Measurements from ENCODE around the gene WNK4. TPM values are rescaled to one million over a fixed set of nuclear protein-coding genes. Genes with fewer than 3 reads are reported as not detected.

WNK4 gene
- total and polyA plus RNA-seq, 9 of the 15 experiments (the other 6 are each of a cell fraction or from before 2014, with no cell fraction given) = 0.32 to 25.8 (median 4.5) TPM

DNA sequence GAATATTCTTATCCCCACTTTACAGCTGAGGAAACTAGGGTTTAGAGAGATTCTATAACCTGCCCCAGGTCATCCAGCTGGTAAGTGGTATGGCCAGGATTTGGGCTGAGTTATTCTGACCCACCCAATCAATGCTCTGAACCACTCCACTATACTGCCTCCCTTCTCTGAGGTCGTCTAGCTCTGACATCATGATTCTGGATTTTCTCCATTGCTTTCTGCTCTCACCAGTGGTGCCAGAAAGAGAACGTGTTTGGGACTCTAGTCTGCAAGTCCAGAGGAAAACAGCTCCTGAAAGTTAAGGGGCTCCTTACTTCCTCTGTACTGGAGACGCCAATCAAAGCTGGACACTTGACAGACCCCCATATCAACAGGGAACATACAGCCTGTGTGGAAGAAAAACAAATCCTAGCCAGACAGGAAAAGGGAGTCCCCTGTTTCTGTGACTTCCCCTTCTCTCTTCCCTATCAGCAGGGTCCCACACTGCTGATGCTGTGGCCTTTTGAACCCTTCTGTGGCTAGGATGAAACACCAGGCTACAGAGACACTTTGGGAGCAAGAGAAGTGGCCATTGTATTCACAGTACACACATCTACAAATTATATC, 29.6 kb upstream of the WNK4 start (continued):
- TF ChIP-seq, protein P1, sequence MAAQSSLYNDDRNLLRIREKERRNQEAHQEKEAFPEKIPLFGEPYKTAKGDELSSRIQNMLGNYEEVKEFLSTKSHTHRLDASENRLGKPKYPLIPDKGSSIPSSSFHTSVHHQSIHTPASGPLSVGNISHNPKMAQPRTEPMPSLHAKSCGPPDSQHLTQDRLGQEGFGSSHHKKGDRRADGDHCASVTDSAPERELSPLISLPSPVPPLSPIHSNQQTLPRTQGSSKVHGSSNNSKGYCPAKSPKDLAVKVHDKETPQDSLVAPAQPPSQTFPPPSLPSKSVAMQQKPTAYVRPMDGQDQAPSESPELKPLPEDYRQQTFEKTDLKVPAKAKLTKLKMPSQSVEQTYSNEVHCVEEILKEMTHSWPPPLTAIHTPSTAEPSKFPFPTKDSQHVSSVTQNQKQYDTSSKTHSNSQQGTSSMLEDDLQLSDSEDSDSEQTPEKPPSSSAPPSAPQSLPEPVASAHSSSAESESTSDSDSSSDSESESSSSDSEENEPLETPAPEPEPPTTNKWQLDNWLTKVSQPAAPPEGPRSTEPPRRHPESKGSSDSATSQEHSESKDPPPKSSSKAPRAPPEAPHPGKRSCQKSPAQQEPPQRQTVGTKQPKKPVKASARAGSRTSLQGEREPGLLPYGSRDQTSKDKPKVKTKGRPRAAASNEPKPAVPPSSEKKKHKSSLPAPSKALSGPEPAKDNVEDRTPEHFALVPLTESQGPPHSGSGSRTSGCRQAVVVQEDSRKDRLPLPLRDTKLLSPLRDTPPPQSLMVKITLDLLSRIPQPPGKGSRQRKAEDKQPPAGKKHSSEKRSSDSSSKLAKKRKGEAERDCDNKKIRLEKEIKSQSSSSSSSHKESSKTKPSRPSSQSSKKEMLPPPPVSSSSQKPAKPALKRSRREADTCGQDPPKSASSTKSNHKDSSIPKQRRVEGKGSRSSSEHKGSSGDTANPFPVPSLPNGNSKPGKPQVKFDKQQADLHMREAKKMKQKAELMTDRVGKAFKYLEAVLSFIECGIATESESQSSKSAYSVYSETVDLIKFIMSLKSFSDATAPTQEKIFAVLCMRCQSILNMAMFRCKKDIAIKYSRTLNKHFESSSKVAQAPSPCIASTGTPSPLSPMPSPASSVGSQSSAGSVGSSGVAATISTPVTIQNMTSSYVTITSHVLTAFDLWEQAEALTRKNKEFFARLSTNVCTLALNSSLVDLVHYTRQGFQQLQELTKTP (IDR thresholded peaks at IDR 0.05; ENCODE audit: low read depth in 1 of 2, partially characterized antibody in 2 of 2) = peak in 1 of 2 experiments; percentile 14
- TF ChIP-seq MNT (conservative IDR thresholded peaks at IDR 0.05) (peak in 1 of 2 experiments; percentile 64; a peak in 2 of 4 replicates), GTF2E2 (tag; IDR thresholded peaks at IDR 0.05) (no peak), ID3 (CRISPR knock-in tag; IDR thresholded peaks at IDR 0.05) (no peak), ID3 (tag; IDR thresholded peaks at IDR 0.05) (no peak; the same call in 1 of the 2 replicates), ZNF699 (CRISPR knock-in tag; IDR thresholded peaks at IDR 0.05; ENCODE audit: insufficient replicate concordance) (no peak), CSDE1 (IDR thresholded peaks at IDR 0.05) (no peak), ZNF780A (CRISPR knock-in tag; IDR thresholded peaks at IDR 0.05) (no peak), SMAD3 (CRISPR knock-in tag; conservative IDR thresholded peaks at IDR 0.05) (0 out of 2 replicates have a peak, but pooled peaks have one; percentile 47), PRDM10 (IDR thresholded peaks at IDR 0.05; ENCODE audit: partially characterized antibody) (no peak), ZNF274 (IDR thresholded peaks at IDR 0.05; ENCODE audit: borderline replicate concordance, low read depth, low read length) (peak; percentile 56; the same call in 1 of the 2 replicates), BRF1 (IDR thresholded peaks at IDR 0.05; ENCODE audit: borderline replicate concordance, extremely low read depth, insufficient read length) (no peak), EP400 (IDR thresholded peaks at IDR 0.05) (no peak), IRF2 (CRISPR knock-in tag; IDR thresholded peaks at IDR 0.05) (no peak), PTBP1 (IDR thresholded peaks at IDR 0.05; ENCODE audit: low read depth, low read length) (no peak)
- TF ChIP-seq, protein P2, sequence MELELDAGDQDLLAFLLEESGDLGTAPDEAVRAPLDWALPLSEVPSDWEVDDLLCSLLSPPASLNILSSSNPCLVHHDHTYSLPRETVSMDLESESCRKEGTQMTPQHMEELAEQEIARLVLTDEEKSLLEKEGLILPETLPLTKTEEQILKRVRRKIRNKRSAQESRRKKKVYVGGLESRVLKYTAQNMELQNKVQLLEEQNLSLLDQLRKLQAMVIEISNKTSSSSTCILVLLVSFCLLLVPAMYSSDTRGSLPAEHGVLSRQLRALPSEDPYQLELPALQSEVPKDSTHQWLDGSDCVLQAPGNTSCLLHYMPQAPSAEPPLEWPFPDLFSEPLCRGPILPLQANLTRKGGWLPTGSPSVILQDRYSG (tag; conservative IDR thresholded peaks at IDR 0.05; ENCODE audit: low read depth) = no peak

All from K562 (cell line).